Upper lobe of left lung (tissue), 6 donors: ENCODE results near the gene DLX4. TPM values are rescaled to one million over a fixed set of nuclear protein-coding genes. Genes with fewer than 3 reads are reported as not detected.

Source experiments
- ATAC-seq, 2 donors: fragments of 200-7000 bp; cut with Tn5 transposase; one replicate each; pipeline ENCODE4 v1.9.1; 2022; ENCODE audit warnings: mild to moderate bottlenecking in 2 of 2, moderate library complexity in 2 of 2; ENCODE audit not compliant: low FRiP score in 2 of 2
- DNase-seq, 2 donors: peaks; one replicate each; pipeline ENCODE4 v3.0.0-alpha.2; 2019 to 2020
- H3K27ac ChIP-seq, 4 donors: fragments of 200-600 bp; sonication (generic); one replicate each; pipeline ENCODE4 v1.5.1; 2016 to 2019
- H3K27me3 ChIP-seq, 4 donors: fragments of 200-600 bp; sonication (generic); one replicate each; pipeline ENCODE4 v1.5.1; 2017 to 2019
- H3K36me3 ChIP-seq, 4 donors: fragments of 200-600 bp; sonication (generic); one replicate each; pipeline ENCODE4 v1.5.1; 2016 to 2019
- H3K4me1 ChIP-seq, 4 donors: fragments of 200-600 bp; sonication (generic); one replicate each; pipeline ENCODE4 v1.5.1; 2018 to 2019
- H3K4me3 ChIP-seq, 4 donors: fragments of 200-600 bp; sonication (generic); one replicate each; pipeline ENCODE4 v1.5.1; 2017 to 2019; ENCODE audit warnings: mild to moderate bottlenecking in 2 of 4, moderate library complexity in 1 of 4
- H3K9me3 ChIP-seq, 4 donors: fragments of 200-600 bp; sonication (generic); one replicate each; pipeline ENCODE4 v1.5.1; 2018 to 2019
- CTCF ChIP-seq, 6 experiments: fragments of 450-650 bp in 4 of 6; fragments of 200-600 bp in 2 of 6; sonication (generic) in 2 of 6; IDR thresholded peaks; one replicate each; pipeline ENCODE4 v1.5.1; 2016 to 2019; ENCODE audit warnings: antibody characterized with exemption in 6 of 6
- EP300 ChIP-seq, 4 donors: sonication (generic); formaldehyde crosslinking; IDR thresholded peaks; one replicate each; pipeline ENCODE4 v1.5.1; 2017; ENCODE audit warnings: antibody characterized with exemption in 4 of 4, control low read depth in 2 of 4
- POLR2A ChIP-seq, 4 donors: fragments of 450-650 bp; IDR thresholded peaks; one replicate each; pipeline ENCODE4 v1.5.1; 2016 to 2017; ENCODE audit warnings: antibody characterized with exemption in 4 of 4, mild to moderate bottlenecking in 2 of 4
- POLR2AphosphoS5 ChIP-seq, 2 donors: sonication (generic); formaldehyde crosslinking; IDR thresholded peaks; one replicate each; pipeline ENCODE4 v1.5.1; 2017; ENCODE audit warnings: antibody characterized with exemption in 2 of 2
- WGBS, 2 donors: methylation state at CpG; one replicate each; pipeline ENCODE4 v1.1.5; 2017 to 2018; 5-methylcytosine and 5-hydroxymethylcytosine counted together
- total RNA-seq, 6 donors: library from RNA; depleted of rRNA in 4 of 6; stranded (reverse); fragments of >200 nt in 4 of 6; gene quantifications; one replicate each; pipeline versions ENCODE4 v1.1.0 to v1.2.1, GENCODE V29; 2016 to 2021
- donor health status: DM: no; HTN: no; CAD: no; lungs with moderate emphysema.
- donor health status: DM: no; HTN: yes; CAD: no; lungs with severe emphysema.

The DLX4 gene
- total RNA-seq, 6 donors from 2014 or later = 0.61 to 12.7 (median 2.5) TPM

- H3K27me3 ChIP-seq = peaks cover 0 to 1% (median 0%) of the 10 kb centered on the region in 4 donors
- H3K4me1 ChIP-seq = no peaks in the 10 kb centered on the region
- 67 to 76% methylated on average over 7 of the region's 7 CpGs for WGBS, 2 donors
- H3K27ac ChIP-seq = no peak overlapping the region
- no peak for ATAC-seq
- no peak overlapping the region for H3K4me3 ChIP-seq
- no peak for TF ChIP-seq CTCF (IDR thresholded peaks at IDR 0.05)
- TF ChIP-seq POLR2A (IDR thresholded peaks at IDR 0.05) = no peak
- no peak for TF ChIP-seq POLR2AphosphoS5 (IDR thresholded peaks at IDR 0.05)
- TF ChIP-seq EP300 (IDR thresholded peaks at IDR 0.05) = no peak
- H3K36me3 ChIP-seq = no peaks in the 10 kb centered on the region
- peak in 1 of 2 donors; percentile 48 for DNase-seq
- no peaks in the 10 kb centered on the region for H3K9me3 ChIP-seq
Measured at GRCh38 chr17:49924589-49924988, 44.4 kb upstream of the DLX4 start.

GRCh38 chr17:49925921-49926320 lies 43.1 kb upstream of the DLX4 start:
- Histone ChIP-seq H3K4me1 (no peaks in the 10 kb centered on the region), H3K36me3 (no peaks in the 10 kb centered on the region), H3K4me3 (no peak overlapping the region), H3K9me3 (no peaks in the 10 kb centered on the region), H3K27me3 (peaks cover 0 to 1% (median 0%) of the 10 kb centered on the region in 4 donors), H3K27ac (no peak overlapping the region)
- peak in 1 of 2 donors; percentile 33 for DNase-seq
- 83 to 93% methylated on average over 3 to 9 of the region's 9 CpGs for WGBS, 2 donors
- TF ChIP-seq POLR2A (IDR thresholded peaks at IDR 0.05) (no peak), POLR2AphosphoS5 (IDR thresholded peaks at IDR 0.05) (no peak), EP300 (IDR thresholded peaks at IDR 0.05) (no peak), CTCF (IDR thresholded peaks at IDR 0.05) (no peak)
- peak in 1 of 2 donors; percentile 70 for ATAC-seq

- Histone ChIP-seq H3K27me3 (peaks cover 0 to 1% (median 0%) of the 10 kb centered on the region in 4 donors), H3K36me3 (no peaks in the 10 kb centered on the region), H3K4me1 (no peaks in the 10 kb centered on the region), H3K9me3 (no peaks in the 10 kb centered on the region), H3K27ac (no peak overlapping the region), H3K4me3 (no peak overlapping the region)
- WGBS, 2 donors = 62 to 87% methylated on average over 8 to 13 of the region's 13 CpGs
- ATAC-seq = peak in 1 of 2 donors; percentile 80
- peak in 1 of 2 donors; percentile 65 for DNase-seq
- no peak for TF ChIP-seq POLR2A (IDR thresholded peaks at IDR 0.05)
- TF ChIP-seq POLR2AphosphoS5 (IDR thresholded peaks at IDR 0.05) = no peak
- no peak for TF ChIP-seq CTCF (IDR thresholded peaks at IDR 0.05)
- no peak for TF ChIP-seq EP300 (IDR thresholded peaks at IDR 0.05)
Measured at GRCh38 chr17:49926886-49927285, 42.1 kb upstream of the DLX4 start.

- TF ChIP-seq CTCF (IDR thresholded peaks at IDR 0.05) (no peak), POLR2AphosphoS5 (IDR thresholded peaks at IDR 0.05) (no peak), POLR2A (IDR thresholded peaks at IDR 0.05) (no peak), EP300 (IDR thresholded peaks at IDR 0.05) (no peak)
- H3K27ac ChIP-seq = no peak overlapping the region
- 47 to 49% methylated on average over 9 to 10 of the region's 10 CpGs for WGBS, 2 donors
- no peak overlapping the region for H3K4me3 ChIP-seq
- peaks cover 0 to 1% (median 0%) of the 10 kb centered on the region in 4 donors for H3K27me3 ChIP-seq
- H3K9me3 ChIP-seq = no peaks in the 10 kb centered on the region
- H3K4me1 ChIP-seq = no peaks in the 10 kb centered on the region
- ATAC-seq = no peak
- no peaks in the 10 kb centered on the region for H3K36me3 ChIP-seq
- no peak for DNase-seq
Measured at GRCh38 chr17:49928126-49928800, 40.7 kb upstream of the DLX4 start.
